Measurements from ENCODE around the gene PLCZ1.

The PLCZ1 gene

GRCh38 chr12:18646286-18646890 lies 91.4 kb downstream of the PLCZ1 start:
- TF ChIP-seq CEBPB (IDR thresholded peaks at IDR 0.05) = no peak

DNA sequence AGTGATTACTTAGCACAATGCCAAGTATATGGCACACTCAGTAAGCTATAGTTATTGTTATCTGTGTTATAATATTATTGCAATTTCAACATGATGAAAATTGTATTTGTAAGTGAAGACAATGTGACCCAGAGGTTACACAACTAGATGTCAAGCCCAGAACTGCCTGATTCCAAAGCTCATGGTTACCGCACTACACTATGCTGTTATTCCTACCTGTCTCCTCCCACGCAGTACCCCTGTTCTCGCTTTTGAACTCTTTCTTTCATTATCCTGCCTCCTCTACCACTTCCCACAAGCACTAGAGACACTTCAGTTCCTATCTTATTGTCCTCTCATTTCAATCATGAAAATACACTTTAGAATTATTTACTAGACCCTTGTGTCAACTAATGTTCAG lies 93.2 kb downstream of the PLCZ1 start:
- TF ChIP-seq MAX (IDR thresholded peaks at IDR 0.05) = no peak
- no peak for TF ChIP-seq TAF1 (IDR thresholded peaks at IDR 0.05; ENCODE audit: low read depth)
- TF ChIP-seq TCF12 (IDR thresholded peaks at IDR 0.05; ENCODE audit: low read depth) = no peak
- TF ChIP-seq TEAD4 (IDR thresholded peaks at IDR 0.05) = no peak
- TF ChIP-seq EP300 (IDR thresholded peaks at IDR 0.05; ENCODE audit: borderline replicate concordance) = no peak
- TF ChIP-seq, protein P1, sequence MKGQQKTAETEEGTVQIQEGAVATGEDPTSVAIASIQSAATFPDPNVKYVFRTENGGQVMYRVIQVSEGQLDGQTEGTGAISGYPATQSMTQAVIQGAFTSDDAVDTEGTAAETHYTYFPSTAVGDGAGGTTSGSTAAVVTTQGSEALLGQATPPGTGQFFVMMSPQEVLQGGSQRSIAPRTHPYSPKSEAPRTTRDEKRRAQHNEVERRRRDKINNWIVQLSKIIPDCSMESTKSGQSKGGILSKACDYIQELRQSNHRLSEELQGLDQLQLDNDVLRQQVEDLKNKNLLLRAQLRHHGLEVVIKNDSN (IDR thresholded peaks at IDR 0.05) = no peak
- TF ChIP-seq CEBPB (IDR thresholded peaks at IDR 0.05) = no peak
- no peak for TF ChIP-seq FOXM1 (IDR thresholded peaks at IDR 0.05; ENCODE audit: borderline replicate concordance, low read depth)
- TF ChIP-seq REST (IDR thresholded peaks at IDR 0.05; ENCODE audit: low read depth) = no peak
- TF ChIP-seq YY1 (IDR thresholded peaks at IDR 0.05; ENCODE audit: low read depth) = no peak
- TF ChIP-seq CREB1 (IDR thresholded peaks at IDR 0.05; ENCODE audit: low read depth) = no peak
- TF ChIP-seq NFIC (IDR thresholded peaks at IDR 0.05) = no peak
- no peak for TF ChIP-seq EGR1 (IDR thresholded peaks at IDR 0.05)
- TF ChIP-seq RAD21 (IDR thresholded peaks at IDR 0.05; ENCODE audit: low read depth) = no peak
- no peak for TF ChIP-seq ZBTB7A (IDR thresholded peaks at IDR 0.05; ENCODE audit: low read depth)

DNA sequence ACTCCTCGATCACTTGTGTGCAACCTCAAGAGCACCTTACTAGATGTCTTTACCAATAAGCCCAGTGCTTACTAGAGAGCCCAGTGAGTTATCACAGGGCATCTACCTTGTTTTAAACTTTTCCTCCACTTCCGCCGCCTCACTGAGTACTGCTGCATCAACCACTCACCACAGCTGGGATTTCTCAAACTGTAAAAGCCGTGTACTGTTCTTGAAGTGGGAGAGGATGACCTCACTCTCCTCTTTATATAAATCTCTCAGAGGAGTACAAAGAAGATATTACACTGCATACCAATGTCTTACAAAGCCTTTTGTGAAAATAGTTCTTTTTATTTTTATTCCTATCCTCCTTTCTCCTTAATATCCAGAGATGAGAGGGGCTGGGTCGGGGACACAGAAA lies 94.1 kb downstream of the PLCZ1 start:
- TF ChIP-seq, protein P1 (IDR thresholded peaks at IDR 0.05) = no peak
- no peak for TF ChIP-seq CEBPB (IDR thresholded peaks at IDR 0.05)
- TF ChIP-seq EP300 (IDR thresholded peaks at IDR 0.05; ENCODE audit: borderline replicate concordance) = no peak
- no peak for TF ChIP-seq RAD21 (IDR thresholded peaks at IDR 0.05; ENCODE audit: low read depth)
- TF ChIP-seq YY1 (IDR thresholded peaks at IDR 0.05; ENCODE audit: low read depth) = no peak
- no peak for TF ChIP-seq TEAD4 (IDR thresholded peaks at IDR 0.05)
- no peak for TF ChIP-seq TAF1 (IDR thresholded peaks at IDR 0.05; ENCODE audit: low read depth)
- TF ChIP-seq MAX (IDR thresholded peaks at IDR 0.05) = no peak
- TF ChIP-seq CREB1 (IDR thresholded peaks at IDR 0.05; ENCODE audit: low read depth) = no peak
- no peak for TF ChIP-seq FOXM1 (IDR thresholded peaks at IDR 0.05; ENCODE audit: borderline replicate concordance, low read depth)
- no peak for TF ChIP-seq TCF12 (IDR thresholded peaks at IDR 0.05; ENCODE audit: low read depth)
- no peak for TF ChIP-seq EGR1 (IDR thresholded peaks at IDR 0.05)
- no peak for TF ChIP-seq ZBTB7A (IDR thresholded peaks at IDR 0.05; ENCODE audit: low read depth)
- TF ChIP-seq REST (IDR thresholded peaks at IDR 0.05; ENCODE audit: low read depth) = no peak
- TF ChIP-seq NFIC (IDR thresholded peaks at IDR 0.05) = no peak

GRCh38 chr12:18640321-18640955 lies 97.4 kb downstream of the PLCZ1 start:
- no peak for TF ChIP-seq TAF1 (IDR thresholded peaks at IDR 0.05; ENCODE audit: low read depth)
- no peak for TF ChIP-seq EGR1 (IDR thresholded peaks at IDR 0.05)
- no peak for TF ChIP-seq CEBPB (IDR thresholded peaks at IDR 0.05)
- no peak for TF ChIP-seq FOXM1 (IDR thresholded peaks at IDR 0.05; ENCODE audit: borderline replicate concordance, low read depth)
- no peak for TF ChIP-seq TCF12 (IDR thresholded peaks at IDR 0.05; ENCODE audit: low read depth)
- TF ChIP-seq ZBTB7A (IDR thresholded peaks at IDR 0.05; ENCODE audit: low read depth) = no peak
- TF ChIP-seq, protein P1 (IDR thresholded peaks at IDR 0.05) = no peak
- TF ChIP-seq EP300 (IDR thresholded peaks at IDR 0.05; ENCODE audit: borderline replicate concordance) = no peak
- no peak for TF ChIP-seq RAD21 (IDR thresholded peaks at IDR 0.05; ENCODE audit: low read depth)
- no peak for TF ChIP-seq MAX (IDR thresholded peaks at IDR 0.05)
- TF ChIP-seq NFIC (IDR thresholded peaks at IDR 0.05) = no peak

- TF ChIP-seq CREB1 (IDR thresholded peaks at IDR 0.05; ENCODE audit: low read depth) (no peak), TCF12 (IDR thresholded peaks at IDR 0.05; ENCODE audit: low read depth) (no peak), NFIC (IDR thresholded peaks at IDR 0.05) (no peak), FOXM1 (IDR thresholded peaks at IDR 0.05; ENCODE audit: borderline replicate concordance, low read depth) (no peak), CEBPB (IDR thresholded peaks at IDR 0.05) (no peak), EGR1 (IDR thresholded peaks at IDR 0.05) (no peak), TEAD4 (IDR thresholded peaks at IDR 0.05) (no peak), RAD21 (IDR thresholded peaks at IDR 0.05; ENCODE audit: low read depth) (no peak), REST (IDR thresholded peaks at IDR 0.05; ENCODE audit: low read depth) (no peak), TAF1 (IDR thresholded peaks at IDR 0.05; ENCODE audit: low read depth) (no peak), MAX (IDR thresholded peaks at IDR 0.05) (no peak), EP300 (IDR thresholded peaks at IDR 0.05; ENCODE audit: borderline replicate concordance) (no peak), YY1 (IDR thresholded peaks at IDR 0.05; ENCODE audit: low read depth) (no peak), ZBTB7A (IDR thresholded peaks at IDR 0.05; ENCODE audit: low read depth) (no peak)
- TF ChIP-seq, protein P1 (IDR thresholded peaks at IDR 0.05) = no peak
Observed at GRCh38 chr12:18634382-18634781, 103.4 kb downstream of the PLCZ1 start.

Data from Ishikawa (cell line).